BE2C (cell line): ENCODE results near the gene C21orf58.
A peak's percentile ranks its signal among the peaks of the same experiment; 100 is the strongest.

Experiments used
- DNase-seq: peaks from one replicate; pipeline ENCODE4 v3.0.0-alpha.2; 2020
- H3K27me3 ChIP-seq: fragments of 250-450 bp; sonication (Bioruptor Pico); 2 replicates; pipeline ENCODE4 v1.5.1; 2020; ENCODE audit warnings: mild to moderate bottlenecking
- H3K36me3 ChIP-seq: fragments of 250-450 bp; sonication (Bioruptor Pico); 2 replicates; pipeline ENCODE4 v1.5.1; 2020; ENCODE audit warnings: mild to moderate bottlenecking
- H3K4me1 ChIP-seq: fragments of 250-450 bp; sonication (Bioruptor Pico); 2 replicates; pipeline ENCODE4 v1.5.1; 2020
- H3K4me3 ChIP-seq: 2 replicates; pipeline ENCODE4 v1.5.1; 2011; ENCODE audit warnings: low read depth, low read length
- H3K9me3 ChIP-seq: fragments of 250-450 bp; sonication (Bioruptor Pico); 2 replicates; pipeline ENCODE4 v1.5.1; 2020
- TF ChIP-seq, protein P1 (sequence below): IDR thresholded peaks from 2 replicates; pipeline ENCODE4 v1.5.1; 2012; ENCODE audit warnings: mild to moderate bottlenecking, low read depth, low read length

Gene C21orf58

DNA sequence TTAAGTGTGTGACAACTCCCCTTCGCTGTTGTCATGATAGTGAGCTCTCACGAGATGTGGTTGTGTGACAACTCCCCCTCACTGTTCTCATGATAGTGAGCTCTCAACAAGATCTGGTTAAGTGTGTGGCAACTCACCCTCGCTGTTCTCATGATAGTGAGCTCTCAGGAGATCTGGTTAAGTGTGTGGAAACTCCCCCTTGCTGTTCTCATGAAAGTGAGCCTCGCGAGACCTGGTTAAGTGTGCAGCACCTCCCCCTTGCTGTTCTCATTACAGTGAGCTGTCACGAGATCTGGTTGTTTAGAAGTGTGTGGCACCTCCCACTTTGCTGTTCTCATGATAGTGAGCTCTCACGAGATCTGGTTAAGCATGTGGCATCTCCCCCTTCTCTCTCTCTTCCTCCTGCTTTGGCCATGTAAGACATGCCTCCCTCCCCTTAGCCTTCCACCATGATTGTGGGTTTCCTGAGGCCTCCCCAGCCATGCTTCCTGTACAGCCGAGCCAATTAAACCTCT, 70.0 kb downstream of the C21orf58 start:
- no peaks in the 10 kb centered on the region for H3K27me3 ChIP-seq
- peaks cover 3% of the 10 kb centered on the region; the same call in 1 of the 2 replicates for H3K4me1 ChIP-seq
- TF ChIP-seq, protein P1, sequence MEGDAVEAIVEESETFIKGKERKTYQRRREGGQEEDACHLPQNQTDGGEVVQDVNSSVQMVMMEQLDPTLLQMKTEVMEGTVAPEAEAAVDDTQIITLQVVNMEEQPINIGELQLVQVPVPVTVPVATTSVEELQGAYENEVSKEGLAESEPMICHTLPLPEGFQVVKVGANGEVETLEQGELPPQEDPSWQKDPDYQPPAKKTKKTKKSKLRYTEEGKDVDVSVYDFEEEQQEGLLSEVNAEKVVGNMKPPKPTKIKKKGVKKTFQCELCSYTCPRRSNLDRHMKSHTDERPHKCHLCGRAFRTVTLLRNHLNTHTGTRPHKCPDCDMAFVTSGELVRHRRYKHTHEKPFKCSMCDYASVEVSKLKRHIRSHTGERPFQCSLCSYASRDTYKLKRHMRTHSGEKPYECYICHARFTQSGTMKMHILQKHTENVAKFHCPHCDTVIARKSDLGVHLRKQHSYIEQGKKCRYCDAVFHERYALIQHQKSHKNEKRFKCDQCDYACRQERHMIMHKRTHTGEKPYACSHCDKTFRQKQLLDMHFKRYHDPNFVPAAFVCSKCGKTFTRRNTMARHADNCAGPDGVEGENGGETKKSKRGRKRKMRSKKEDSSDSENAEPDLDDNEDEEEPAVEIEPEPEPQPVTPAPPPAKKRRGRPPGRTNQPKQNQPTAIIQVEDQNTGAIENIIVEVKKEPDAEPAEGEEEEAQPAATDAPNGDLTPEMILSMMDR, result no peak
- no peak overlapping the region for H3K4me3 ChIP-seq
- peaks cover 88% of the 10 kb centered on the region for H3K36me3 ChIP-seq
- DNase-seq, result peak; percentile 69
- no peaks in the 10 kb centered on the region; the same call in 1 of the 2 replicates for H3K9me3 ChIP-seq

DNA sequence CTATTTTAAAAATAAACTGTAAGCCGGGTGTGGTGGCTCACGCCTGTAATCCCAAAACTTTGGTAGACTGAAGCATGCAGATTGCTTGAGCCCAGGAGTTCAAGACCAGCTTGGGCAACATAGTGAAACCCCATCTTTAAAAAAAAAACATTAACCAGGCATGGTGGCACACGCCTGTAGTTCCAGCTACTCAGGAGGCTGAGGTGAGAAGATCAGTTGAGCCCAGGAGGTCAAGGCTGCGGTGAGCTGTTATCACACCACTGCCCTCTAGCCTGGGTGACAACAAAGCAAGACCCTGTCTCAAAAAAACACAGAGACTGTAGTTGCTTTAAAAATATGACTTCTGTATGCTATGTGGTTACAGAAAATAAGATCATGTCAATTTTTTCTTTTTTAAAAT, 70.8 kb downstream of the C21orf58 start:
- TF ChIP-seq, protein P1, result no peak
- Histone ChIP-seq H3K27me3 (no peaks in the 10 kb centered on the region), H3K4me3 (no peak overlapping the region), H3K36me3 (peaks cover 84% of the 10 kb centered on the region), H3K4me1 (peaks cover 3% of the 10 kb centered on the region; the same call in 1 of the 2 replicates), H3K9me3 (no peaks in the 10 kb centered on the region; the same call in 1 of the 2 replicates)
- no peak for DNase-seq
